Transverse colon (tissue), 4 donors: Measurements from ENCODE around the gene ZNF701. TPM values are rescaled to one million over a fixed set of nuclear protein-coding genes. Genes with fewer than 3 reads are reported as not detected.
"Not testable (repeated sequence)": the region's sequence is repeated elsewhere in the genome, so short reads cannot be mapped to it uniquely, and the experiment has no call there.

ENCODE experiments used
- DNase-seq: peaks from one replicate; pipeline ENCODE4 v3.0.0-alpha.2; 2019
- H3K27ac ChIP-seq, 4 donors: fragments of 200-600 bp; sonication (generic); 2 replicates each; pipeline ENCODE4 v1.5.1; 2016 to 2018; ENCODE audit warnings: inconsistent platforms in 4 of 4
- H3K27me3 ChIP-seq: fragments of 200-600 bp; sonication (generic); 2 replicates; pipeline ENCODE4 v1.5.1; 2017; ENCODE audit warnings: inconsistent platforms
- H3K36me3 ChIP-seq, 4 donors: fragments of 200-600 bp; sonication (generic); 2 replicates each; pipeline ENCODE4 v1.5.1; 2017 to 2019; ENCODE audit warnings: inconsistent platforms in 4 of 4
- H3K4me1 ChIP-seq, 4 donors: fragments of 200-600 bp; sonication (generic); 2 replicates each; pipeline ENCODE4 v1.5.1; 2017 to 2020; ENCODE audit warnings: inconsistent platforms in 4 of 4
- H3K4me3 ChIP-seq, 4 donors: fragments of 200-600 bp; sonication (generic); 1 replicate in 1 of 4; 2 replicates in 3 of 4; pipeline versions ENCODE4 v1.5.1 to v1.6.1; 2017 to 2019; ENCODE audit warnings: inconsistent platforms in 4 of 4
- H3K9me3 ChIP-seq, 2 donors: fragments of 200-600 bp; sonication (generic); 2 replicates each; pipeline ENCODE4 v1.5.1; 2017 to 2019; ENCODE audit warnings: inconsistent platforms in 2 of 2
- CTCF ChIP-seq, 5 experiments: fragments of 200-600 bp in 3 of 5; fragments of 450-650 bp in 2 of 5; sonication (generic) in 3 of 5; IDR thresholded peaks; 1 replicate in 2 of 5; 2 replicates in 3 of 5; pipeline ENCODE4 v1.5.1; 2016 to 2017; ENCODE audit warnings: antibody characterized with exemption in 5 of 5, inconsistent platforms in 3 of 5, mild to moderate bottlenecking in 2 of 5, moderate library complexity in 1 of 5
- EP300 ChIP-seq: sonication (generic); formaldehyde crosslinking; IDR thresholded peaks from one replicate; pipeline ENCODE4 v1.6.1; 2017; ENCODE audit warnings: antibody characterized with exemption, low read depth
- POLR2A ChIP-seq: fragments of 450-650 bp; IDR thresholded peaks from one replicate; pipeline ENCODE4 v1.6.1; 2016; ENCODE audit warnings: antibody characterized with exemption, mild to moderate bottlenecking, moderate library complexity
- POLR2AphosphoS5 ChIP-seq, 3 donors: sonication (generic); formaldehyde crosslinking; IDR thresholded peaks; one replicate each; pipeline ENCODE4 v1.6.1; 2016; ENCODE audit warnings: antibody characterized with exemption in 3 of 3
- WGBS, 2 donors: methylation state at CpG; one replicate each; pipeline ENCODE4 v1.1.5; 2018; ENCODE audit warnings: low coverage in 1 of 2; 5-methylcytosine and 5-hydroxymethylcytosine counted together
- in situ Hi-C, 4 donors: fragments of 200-750 bp; cut with MboI; loops; one replicate each; pipeline versions ENCODE4 v1.15.0 to v1.15.1; 2017; ENCODE audit warnings: low sequenced_read_pairs in 3 of 4, low pct_ligation_motif_present in 1 of 4, low pct_unique_long_range_greater_than_20kb in 1 of 4
- intact Hi-C: fragments of 100-400 bp; cut with DNase I; formaldehyde crosslinking; loops from one replicate; pipeline ENCODE4 v1.15.1; 2023; ENCODE audit warnings: low total_unique reads
- small RNA-seq, 4 donors: library from RNA; depleted of rRNA; stranded (forward); fragments of <200 nt; gene quantifications; one replicate each; pipeline ENCODE3, GENCODE V24; 2016
- total RNA-seq, 4 donors: library from RNA; depleted of rRNA; stranded (reverse); fragments of >200 nt; gene quantifications; one replicate each; pipeline ENCODE4 v1.1.0, GENCODE V29; 2016

Gene ZNF701
- total RNA-seq, 4 donors from 2014 or later = 12.0 to 31.1 (median 23.9) TPM

- H3K36me3 ChIP-seq = peaks cover 0 to 60% (median 24%) of the 10 kb centered on the region in 4 donors
- H3K4me3 ChIP-seq = no peak overlapping the region
- no peaks in the 10 kb centered on the region for H3K27me3 ChIP-seq
- H3K27ac ChIP-seq = no peak overlapping the region
- TF ChIP-seq POLR2AphosphoS5 (IDR thresholded peaks at IDR 0.05) (no peak), EP300 (no peak), POLR2A (no peak), CTCF (IDR thresholded peaks at IDR 0.05) (no peak)
- in situ Hi-C loops = no loop called here
- no peak for DNase-seq
- intact Hi-C loops = no loop called here
- WGBS, 2 donors = 73 to 92% methylated on average over 1 to 2 of the region's 2 CpGs
- no peaks in the 10 kb centered on the region for H3K9me3 ChIP-seq
- no peaks in the 10 kb centered on the region for H3K4me1 ChIP-seq
These were observed 52.2 kb downstream of the ZNF701 start for GRCh38 chr19:52622261-52622660.

- no peaks in the 10 kb centered on the region for H3K9me3 ChIP-seq
- no peak overlapping the region for H3K4me3 ChIP-seq
- no peaks in the 10 kb centered on the region for H3K27me3 ChIP-seq
- no peak for DNase-seq
- in situ Hi-C loops = no loop called here
- intact Hi-C loops = no loop called here
- peaks cover 0 to 35% (median 14%) of the 10 kb centered on the region in 4 donors for H3K36me3 ChIP-seq
- TF ChIP-seq CTCF (IDR thresholded peaks at IDR 0.05) (no peak), EP300 (no peak), POLR2A (no peak), POLR2AphosphoS5 (IDR thresholded peaks at IDR 0.05) (no peak)
- no peak overlapping the region for H3K27ac ChIP-seq
- H3K4me1 ChIP-seq = no peaks in the 10 kb centered on the region
- 85 to 91% methylated on average over 2 to 5 of the region's 5 CpGs for WGBS, 2 donors
These were observed 56.8 kb downstream of the ZNF701 start for GRCh38 chr19:52626915-52627314.

GRCh38 chr19:52627441-52627840, 57.4 kb downstream of the ZNF701 start:
- in situ Hi-C loops = not testable (repeated sequence)
- 94 to 100% methylated on average over 3 of the region's 3 CpGs for WGBS, 2 donors

GRCh38 chr19:52635786-52636570, 65.9 kb downstream of the ZNF701 start:
- no peaks in the 10 kb centered on the region for H3K27me3 ChIP-seq
- no peak overlapping the region for H3K27ac ChIP-seq
- no peaks in the 10 kb centered on the region for H3K9me3 ChIP-seq
- peaks cover 0 to 16% (median 11%) of the 10 kb centered on the region in 4 donors for H3K4me1 ChIP-seq
- intact Hi-C loops (no loop called here), in situ Hi-C loops (no loop called here)
- TF ChIP-seq POLR2A (no peak), EP300 (no peak), CTCF (IDR thresholded peaks at IDR 0.05) (no peak), POLR2AphosphoS5 (IDR thresholded peaks at IDR 0.05) (no peak)
- 84 to 86% methylated on average over 5 to 11 of the region's 11 CpGs for WGBS, 2 donors
- H3K4me3 ChIP-seq = no peak overlapping the region
- DNase-seq = no peak
- peaks cover 0 to 13% (median 0%) of the 10 kb centered on the region in 4 donors for H3K36me3 ChIP-seq

More at GRCh38 chr19:52627441-52627840, 57.4 kb downstream of the ZNF701 start:
- intact Hi-C loops, H3K9me3 ChIP-seq, DNase-seq, H3K4me1 ChIP-seq, H3K4me3 ChIP-seq, H3K27me3 ChIP-seq, H3K27ac ChIP-seq: not testable (repeated sequence)
- H3K36me3 ChIP-seq = peaks cover 0 to 34% (median 14%) of the 10 kb centered on the region in 4 donors

Small RNA genes within 50 kb of the gene (small RNA-seq; reads per million reads assigned to genes)
- gene RPL39P34 = 0 reads per million in 4 donors

Other genes starting within 250 kb of the ZNF701 start
- gene ZNF610, start 234.0 kb upstream of the ZNF701 start, total RNA-seq = 1 to 10 TPM in 2 of 4 donors, under 1 TPM in 1, not detected in 1; 0.68 to 6.6 (median 1.6) TPM
- gene ZNF880, start 200.4 kb upstream of the ZNF701 start, total RNA-seq = 10 to 100 TPM in 1 of 4 donors, 1 to 10 TPM in 3; 3.6 to 16.7 (median 8.8) TPM
- gene ZNF528, start 172.4 kb upstream of the ZNF701 start, total RNA-seq = 10 to 100 TPM in 2 of 4 donors, 1 to 10 TPM in 1, under 1 TPM in 1; 1.00 to 15.8 (median 9.0) TPM
- not detected for gene ZNF534, start 141.1 kb upstream of the ZNF701 start, total RNA-seq
- under 1 TPM in 2 of 4 donors, not detected in 2; 0.95 to 0.96 TPM for gene ZNF578, start 116.7 kb upstream of the ZNF701 start, total RNA-seq
- gene ZNF808, start 42.6 kb upstream of the ZNF701 start, total RNA-seq = 10 to 100 TPM; 21.5 to 66.6 (median 36.8) TPM
- gene ZNF83, start 68.1 kb downstream of the ZNF701 start, total RNA-seq = 10 to 100 TPM; 13.3 to 55.6 (median 26.7) TPM
- 10 to 100 TPM in 3 of 4 donors, 1 to 10 TPM in 1; 8.2 to 45.0 (median 15.0) TPM for gene ZNF611, start 164.8 kb downstream of the ZNF701 start, total RNA-seq
- 10 to 100 TPM in 3 of 4 donors, 1 to 10 TPM in 1; 5.2 to 95.4 (median 27.2) TPM for gene ZNF600, start 216.5 kb downstream of the ZNF701 start, total RNA-seq